ENCODE results near the gene FOXK2. TPM values are rescaled to one million over a fixed set of nuclear protein-coding genes. Genes with fewer than 3 reads are reported as not detected.

Gene FOXK2
- total RNA-seq, 1 experiment from 2014 or later: 72.0 TPM

- H3K14ac ChIP-seq (ENCODE audit: insufficient read depth, low read length): no peak overlapping the region
- no peak overlapping the region for H3K18ac ChIP-seq (ENCODE audit: insufficient read length, low read depth, low read length)
- peaks cover 35 to 84% (median 74%) of the 10 kb centered on the region in 3 experiments for H3K36me3 Mint-ChIP-seq (ENCODE audit: insufficient read depth in 1 of 3, low read depth in 3 of 3)
- no peaks in the 10 kb centered on the region for H3K23me2 ChIP-seq (ENCODE audit: insufficient read length, low read depth, low read length, poor library complexity, severe bottlenecking)
- H3K4me3 Mint-ChIP-seq: no peak overlapping the region
- no peak for DNase-seq
- H3K9me3 ChIP-seq (ENCODE audit: control insufficient read depth, low read depth, low read length): no peaks in the 10 kb centered on the region
- no peak overlapping the region for H2BK12ac ChIP-seq (ENCODE audit: insufficient read length, low read depth, low read length)
- no peak overlapping the region for H3T11ph ChIP-seq (ENCODE audit: low read length)
- no peaks in the 10 kb centered on the region for H3K27me3 Mint-ChIP-seq (ENCODE audit: low read depth)
- no peaks in the 10 kb centered on the region for H3K27me3 ChIP-seq (ENCODE audit: insufficient read depth, low read length)
- peak overlapping the region in 2 of 3 experiments; percentile 28 to 85; a peak in 3 of 7 replicates for H3K27ac Mint-ChIP-seq
- H3K9ac ChIP-seq (ENCODE audit: extremely low read depth, insufficient read length, low read length): no peak overlapping the region
- H3K79me2 ChIP-seq (ENCODE audit: insufficient read depth, low read length): no peaks in the 10 kb centered on the region
- no CpG with 5 or more reads among the region's 22 CpGs for WGBS (ENCODE audit: extremely low coverage, insufficient read length, low lambda C conversion rate)
- H3K27ac ChIP-seq (ENCODE audit: insufficient read length, low read depth, low read length): no peak overlapping the region
- no peak overlapping the region for H2AK5ac ChIP-seq (ENCODE audit: insufficient read length, low read length)
- no peak overlapping the region for H2BK20ac ChIP-seq (ENCODE audit: low read depth, low read length, poor library complexity, severe bottlenecking)
- no peak overlapping the region for H3K56ac ChIP-seq (ENCODE audit: insufficient read length, low read depth, low read length)
- H3K79me1 ChIP-seq (ENCODE audit: insufficient read depth, low read depth, low read length, poor library complexity, severe bottlenecking): no peaks in the 10 kb centered on the region
- H4K20me1 ChIP-seq (ENCODE audit: control insufficient read depth, insufficient read depth, insufficient read length): no peaks in the 10 kb centered on the region
- no peak for TF ChIP-seq CTCF (conservative IDR thresholded peaks at IDR 0.05)
- no peaks in the 10 kb centered on the region; a peak in 2 of 5 replicates for H3K9me3 Mint-ChIP-seq
- H3K4me1 ChIP-seq (ENCODE audit: insufficient read depth, low read length): no peaks in the 10 kb centered on the region
- no peak overlapping the region for H3K4me2 ChIP-seq (ENCODE audit: insufficient read depth, insufficient read length, low read length)
- H3K23ac ChIP-seq (ENCODE audit: insufficient read length, low read depth, low read length): no peak overlapping the region
- no peak overlapping the region for H2BK120ac ChIP-seq (ENCODE audit: low read depth, low read length, poor library complexity, severe bottlenecking)
- H2BK15ac ChIP-seq (ENCODE audit: low read depth, low read length): no peak overlapping the region
- no peak overlapping the region for H4K91ac ChIP-seq (ENCODE audit: insufficient read length, low read depth, low read length)
- H4K5ac ChIP-seq (ENCODE audit: insufficient read length, low read depth, low read length): no peak overlapping the region
- no peak overlapping the region for H2AFZ ChIP-seq (ENCODE audit: low read length)
- no peak overlapping the region for H2BK5ac ChIP-seq (ENCODE audit: insufficient read length, low read length)
- no peak overlapping the region for H4K8ac ChIP-seq (replicated peaks; ENCODE audit: insufficient read length, low read depth, low read length)
- H3K4ac ChIP-seq (ENCODE audit: low read depth, low read length): no peak overlapping the region
- H3K4me1 Mint-ChIP-seq: peaks cover 0 to 4% of the 10 kb centered on the region in 2 experiments; a peak in 1 of 4 replicates
These were observed 94.6 kb downstream of the FOXK2 start for GRCh38 chr17:82614095-82614631.

Measured in H9 (cell line).